Ectodermal cell (in vitro differentiated cells): Measurements from ENCODE around the gene NDUFB7.

Experiments used
- H3K27ac ChIP-seq: 2 replicates; pipeline ENCODE4 v1.7.0; 2013; ENCODE audit warnings: mild to moderate bottlenecking, low read depth, low read length; ENCODE audit not compliant: insufficient read depth, poor library complexity, severe bottlenecking
- H3K27me3 ChIP-seq: 2 replicates; pipeline ENCODE4 v1.7.0; 2013; ENCODE audit warnings: mild to moderate bottlenecking, low read length; ENCODE audit not compliant: insufficient read depth, control insufficient read depth, poor library complexity, severe bottlenecking
- H3K36me3 ChIP-seq: one replicate; pipeline ENCODE4 v1.7.0; 2013; ENCODE audit warnings: low read length; ENCODE audit not compliant: control insufficient read depth, insufficient read depth
- H3K4me1 ChIP-seq: one replicate; pipeline ENCODE4 v1.7.0; 2013; ENCODE audit warnings: low read length; ENCODE audit not compliant: control insufficient read depth, insufficient read depth
- H3K4me3 ChIP-seq: 2 replicates; pipeline ENCODE4 v1.7.0; 2013; ENCODE audit warnings: low read depth, low read length, control low read depth; ENCODE audit not compliant: insufficient read depth
- H3K9me3 ChIP-seq: 2 replicates; pipeline ENCODE4 v1.7.0; 2013; ENCODE audit warnings: mild to moderate bottlenecking, low read length, moderate library complexity; ENCODE audit not compliant: control insufficient read depth
- WGBS, 2 experiments: methylation state at CpG; one replicate each; pipeline ENCODE4 v1.1.7; 2013; ENCODE audit warnings: missing lambda C conversion rate in 2 of 2; 5-methylcytosine and 5-hydroxymethylcytosine counted together

The NDUFB7 gene

DNA sequence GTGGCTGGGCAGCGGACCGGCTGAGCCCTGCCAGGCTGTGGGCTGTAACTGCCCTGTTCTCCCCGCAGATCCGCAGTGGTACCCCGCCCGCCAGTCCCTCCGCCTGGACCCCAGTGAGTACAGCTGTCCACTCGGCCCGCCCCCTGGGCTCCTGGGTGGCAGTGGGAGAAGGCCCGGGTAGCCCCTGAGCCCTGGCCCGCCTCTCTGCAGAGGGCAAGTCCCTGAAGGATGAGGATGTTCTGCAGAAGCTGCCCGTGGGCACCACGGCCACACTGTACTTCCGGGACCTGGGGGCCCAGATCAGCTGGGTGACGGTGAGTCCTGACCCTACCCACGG is 8.3 kb downstream of the NDUFB7 start:
- Histone ChIP-seq H3K27me3 (no peaks in the 10 kb centered on the region), H3K9me3 (no peaks in the 10 kb centered on the region), H3K36me3 (peaks cover 6% of the 10 kb centered on the region), H3K27ac (no peak overlapping the region), H3K4me1 (peaks cover 42% of the 10 kb centered on the region), H3K4me3 (no peak overlapping the region)
- 95 to 96% methylated on average over 16 of the region's 16 CpGs for WGBS, 2 experiments

DNA sequence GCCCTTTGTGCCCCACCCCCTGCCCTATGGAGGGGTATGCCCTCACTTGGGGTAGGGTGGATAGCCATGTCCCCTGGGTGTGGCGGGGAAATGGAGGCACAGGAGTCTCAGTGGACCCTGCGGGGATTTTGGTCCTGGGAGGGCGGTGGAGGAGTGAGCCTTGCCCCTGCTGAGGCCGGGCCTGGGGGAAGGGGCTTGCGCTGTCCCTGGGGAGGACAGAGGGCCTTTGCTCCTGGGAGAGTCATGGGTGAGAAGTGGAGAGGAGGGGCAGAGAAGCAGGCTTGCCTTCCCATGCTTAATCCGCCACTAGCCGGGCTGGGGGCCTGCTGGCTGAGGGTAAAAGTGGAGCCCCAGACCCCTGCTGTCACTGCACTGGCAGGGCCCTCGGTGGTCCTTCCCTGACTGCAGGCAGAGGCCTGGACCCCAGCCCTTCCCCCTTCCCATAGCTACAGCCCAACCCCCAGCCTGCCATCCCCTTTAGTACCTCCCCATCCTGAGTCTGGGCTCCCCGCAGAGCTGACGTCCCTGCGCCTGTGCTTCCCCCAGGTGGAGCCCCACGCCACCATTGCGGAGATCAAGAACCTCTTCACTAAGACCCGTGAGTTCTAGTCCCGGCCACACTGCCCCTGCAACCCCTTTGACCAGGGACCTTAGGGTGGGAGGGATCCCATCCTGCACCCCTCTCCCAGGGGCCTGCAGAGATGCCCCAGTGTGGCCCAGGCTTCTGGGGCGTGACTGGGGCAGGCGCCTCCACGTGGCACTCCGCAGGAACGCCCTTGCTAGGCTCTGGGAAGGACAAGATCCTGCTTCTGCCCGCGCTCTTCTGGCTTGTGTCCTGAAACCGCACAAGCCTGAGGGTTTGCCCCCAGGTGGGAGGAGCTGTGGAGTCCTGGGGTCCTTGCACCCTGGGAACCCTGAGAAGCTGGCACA is 8.9 kb downstream of the NDUFB7 start:
- WGBS, 2 experiments = 71 to 72% methylated on average over 23 of the region's 23 CpGs
- H3K27ac ChIP-seq = no peak overlapping the region
- peaks cover 46% of the 10 kb centered on the region for H3K4me1 ChIP-seq
- H3K9me3 ChIP-seq = no peaks in the 10 kb centered on the region
- H3K27me3 ChIP-seq = no peaks in the 10 kb centered on the region
- H3K36me3 ChIP-seq = peaks cover 6% of the 10 kb centered on the region
- no peak overlapping the region for H3K4me3 ChIP-seq

DNA sequence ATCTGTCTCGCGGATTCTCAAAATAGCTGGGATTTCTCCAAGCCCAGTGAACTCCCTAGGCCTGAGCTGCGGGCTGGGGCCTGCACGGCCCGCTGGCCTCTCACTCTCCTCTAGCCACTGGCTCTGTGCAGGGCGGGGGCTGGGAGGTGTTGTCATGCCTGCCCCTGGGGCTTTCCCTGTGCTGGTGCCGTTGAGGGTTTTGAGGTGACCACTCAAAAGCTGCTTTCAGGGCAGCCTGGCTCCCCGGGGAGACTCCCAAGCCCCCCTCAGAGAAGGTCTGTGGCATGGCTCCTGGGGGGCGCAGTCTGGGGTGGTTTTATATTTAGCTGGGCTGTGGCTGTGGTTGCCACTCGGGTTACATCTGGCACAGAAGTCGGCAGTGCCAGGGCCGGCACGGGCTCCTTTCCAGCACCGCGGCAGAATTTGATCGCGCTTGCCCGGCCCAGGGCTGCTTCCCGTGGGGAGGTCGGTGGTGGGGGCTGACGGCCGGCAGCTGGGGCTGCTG is 10.0 kb downstream of the NDUFB7 start:
- Histone ChIP-seq H3K4me1 (peaks cover 46% of the 10 kb centered on the region), H3K27ac (no peak overlapping the region), H3K36me3 (peaks cover 6% of the 10 kb centered on the region), H3K9me3 (no peaks in the 10 kb centered on the region), H3K27me3 (no peaks in the 10 kb centered on the region), H3K4me3 (no peak overlapping the region)
- 81 to 82% methylated on average over 22 of the region's 22 CpGs for WGBS, 2 experiments

DNA sequence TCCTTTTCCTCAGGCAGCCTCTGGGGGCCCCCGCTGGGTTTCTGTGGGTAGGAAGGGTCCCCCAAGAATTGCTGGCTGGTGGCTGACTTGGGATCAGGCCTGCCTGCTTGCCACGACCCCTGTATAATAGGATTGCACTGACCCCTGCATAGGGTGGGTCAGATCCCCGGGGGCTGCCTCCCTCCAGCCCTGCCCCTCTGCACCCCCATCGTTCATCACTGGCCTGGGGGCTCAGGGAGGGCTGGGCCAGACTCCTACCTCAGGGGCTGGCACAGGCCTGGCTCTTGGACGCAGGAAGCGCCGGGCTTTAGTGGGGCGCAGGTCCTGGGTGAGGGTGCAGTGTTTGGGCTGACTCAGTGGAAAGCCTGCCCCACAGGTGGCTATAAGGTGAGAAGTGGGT is 10.6 kb downstream of the NDUFB7 start:
- Histone ChIP-seq H3K4me1 (peaks cover 46% of the 10 kb centered on the region), H3K9me3 (no peaks in the 10 kb centered on the region), H3K27ac (no peak overlapping the region), H3K27me3 (no peaks in the 10 kb centered on the region), H3K36me3 (peaks cover 6% of the 10 kb centered on the region), H3K4me3 (no peak overlapping the region)
- WGBS, 2 experiments = 90 to 91% methylated on average over 8 of the region's 8 CpGs

DNA sequence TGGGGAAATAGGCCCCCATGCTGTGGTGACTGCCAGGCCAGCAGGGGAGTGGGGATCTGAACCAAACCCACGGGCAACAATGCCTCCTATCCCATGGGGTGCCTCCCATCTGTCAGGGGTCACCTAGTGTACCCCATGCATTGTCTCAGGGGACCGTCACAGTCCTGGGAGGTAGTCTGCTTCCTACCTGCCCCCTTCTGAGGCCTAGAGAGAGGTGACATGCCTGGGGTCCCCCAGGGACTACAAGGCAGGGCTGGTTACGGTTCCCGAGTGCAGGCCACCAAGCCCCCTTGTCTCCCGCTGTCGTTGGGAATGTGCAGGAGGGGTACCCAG is 11.1 kb downstream of the NDUFB7 start:
- H3K4me1 ChIP-seq = peaks cover 46% of the 10 kb centered on the region
- no peaks in the 10 kb centered on the region for H3K9me3 ChIP-seq
- no peak overlapping the region for H3K27ac ChIP-seq
- WGBS, 2 experiments = 87 to 91% methylated on average over 6 of the region's 6 CpGs
- H3K27me3 ChIP-seq = no peaks in the 10 kb centered on the region
- no peak overlapping the region for H3K4me3 ChIP-seq
- peaks cover 3% of the 10 kb centered on the region for H3K36me3 ChIP-seq

DNA sequence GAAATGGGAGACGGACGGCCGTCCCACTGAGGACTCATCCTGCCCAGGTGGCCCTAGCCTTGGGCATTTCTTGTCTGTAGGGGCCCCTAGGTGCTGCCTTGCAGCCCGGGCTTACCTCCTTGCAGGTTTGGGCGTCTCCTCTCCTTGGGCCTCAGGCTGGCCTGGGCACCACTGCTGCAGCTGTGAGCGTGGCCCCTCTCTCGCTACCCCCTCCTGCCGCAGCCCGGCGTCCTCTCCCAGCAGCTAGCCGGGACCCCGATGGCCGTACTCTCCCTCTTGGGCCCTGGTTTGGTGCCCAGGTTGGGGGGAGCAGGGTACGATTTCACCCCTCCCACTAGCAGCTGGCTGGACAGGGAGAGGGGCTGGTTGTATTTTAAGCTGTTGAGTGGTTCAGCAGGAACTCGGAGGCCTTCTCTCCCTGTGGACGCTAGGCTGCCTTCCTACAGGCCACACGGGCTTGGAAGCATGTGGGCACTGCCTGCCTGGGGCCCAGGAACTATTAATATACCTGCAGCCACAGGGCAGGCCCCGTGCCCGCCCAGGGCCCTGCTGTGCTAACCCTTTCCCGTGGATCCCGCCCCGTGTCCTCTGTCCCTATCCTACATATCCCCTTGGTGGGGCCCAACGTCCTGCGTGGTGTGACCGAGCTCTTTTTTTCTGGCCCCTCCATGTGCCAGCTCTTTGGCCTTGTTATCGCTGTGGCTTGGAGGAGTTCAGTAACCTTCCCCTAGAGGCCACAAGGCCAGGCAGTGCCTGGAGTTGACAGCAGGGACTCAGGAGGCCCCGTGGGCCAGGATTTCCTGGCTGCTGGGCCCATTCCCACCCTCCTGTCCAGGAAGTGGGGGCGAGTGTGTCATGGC is 11.7 kb downstream of the NDUFB7 start:
- 87 to 89% methylated on average over 27 of the region's 28 CpGs for WGBS, 2 experiments
- H3K4me1 ChIP-seq = peaks cover 46% of the 10 kb centered on the region

DNA sequence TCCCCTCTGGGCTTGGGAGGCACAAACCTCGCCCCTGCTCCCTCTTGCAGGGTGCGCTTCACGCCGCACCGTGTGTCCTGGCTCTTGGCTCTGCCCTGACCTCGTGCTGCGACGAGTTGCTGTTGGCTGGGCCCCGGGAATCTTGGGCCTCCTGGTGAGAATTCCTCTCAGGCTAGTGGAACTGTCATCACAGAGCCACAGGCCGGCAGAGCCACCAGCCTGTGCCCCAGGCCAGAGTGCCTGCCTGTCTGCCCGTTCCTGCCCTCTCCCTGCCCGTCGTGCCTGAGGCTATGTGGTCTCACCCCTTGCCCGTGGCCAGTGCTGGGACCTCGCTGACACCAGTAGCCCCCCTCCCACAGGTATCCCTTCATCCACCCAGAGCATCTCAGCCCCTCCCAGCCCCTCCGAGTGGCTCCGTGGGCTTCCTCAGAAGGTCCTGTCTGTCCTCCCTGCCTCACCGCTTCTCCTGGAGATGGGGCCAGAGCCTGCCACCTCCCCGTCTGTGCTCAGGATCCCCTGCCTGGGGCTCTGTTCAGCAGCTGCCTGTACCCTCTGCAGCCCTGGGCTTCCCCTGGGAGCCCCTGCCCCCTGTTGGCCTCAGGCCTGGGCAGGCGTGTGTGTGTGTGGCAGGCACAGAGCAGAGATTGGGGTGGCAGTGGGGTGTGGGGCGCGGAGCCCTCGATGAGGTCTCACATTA is 13.3 kb downstream of the NDUFB7 start:
- no peaks in the 10 kb centered on the region for H3K9me3 ChIP-seq
- no peak overlapping the region for H3K27ac ChIP-seq
- 77 to 79% methylated on average over 23 of the region's 23 CpGs for WGBS, 2 experiments

More for the DNA sequence above, 11.7 kb downstream of the NDUFB7 start:
- H3K4me3 ChIP-seq = no peak overlapping the region
- peaks cover 3% of the 10 kb centered on the region for H3K36me3 ChIP-seq
- no peak overlapping the region for H3K27ac ChIP-seq
- H3K27me3 ChIP-seq = no peaks in the 10 kb centered on the region
- no peaks in the 10 kb centered on the region for H3K9me3 ChIP-seq

DNA sequence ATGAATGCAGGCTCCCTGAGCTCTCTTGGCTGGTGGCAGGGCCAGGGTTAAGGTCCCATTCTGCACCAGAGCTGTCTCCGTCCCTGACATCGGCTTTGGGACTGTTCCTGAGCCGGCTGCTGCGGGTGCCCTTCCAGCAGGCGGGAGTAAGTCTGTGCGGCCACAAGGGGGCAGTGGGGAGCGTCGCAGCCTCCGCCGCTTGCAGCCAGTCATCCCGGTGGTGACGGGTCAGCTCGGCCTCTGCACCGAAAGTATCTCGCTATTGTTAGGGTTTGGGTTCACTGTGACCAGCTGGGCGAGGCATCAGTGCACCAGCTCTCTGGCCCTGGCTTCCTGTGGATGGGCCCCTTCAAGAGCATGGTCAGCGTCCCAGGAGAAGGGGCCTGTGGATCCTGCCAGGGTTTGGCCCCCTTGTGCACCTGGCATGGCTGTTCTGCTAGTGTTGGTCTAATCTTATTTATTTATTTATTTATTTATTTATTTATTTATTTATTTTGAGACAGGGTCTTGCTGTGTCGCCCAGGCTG is 15.1 kb downstream of the NDUFB7 start:
- Histone ChIP-seq H3K27me3 (no peaks in the 10 kb centered on the region), H3K4me1 (peaks cover 32% of the 10 kb centered on the region), H3K9me3 (no peaks in the 10 kb centered on the region), H3K27ac (no peak overlapping the region), H3K4me3 (no peak overlapping the region), H3K36me3 (no peaks in the 10 kb centered on the region)
- WGBS, 2 experiments = 15 to 16% methylated on average over 18 of the region's 18 CpGs

More for the DNA sequence above, 13.3 kb downstream of the NDUFB7 start:
- peaks cover 46% of the 10 kb centered on the region for H3K4me1 ChIP-seq
- H3K27me3 ChIP-seq = no peaks in the 10 kb centered on the region
- H3K36me3 ChIP-seq = no peaks in the 10 kb centered on the region
- H3K4me3 ChIP-seq = no peak overlapping the region

DNA sequence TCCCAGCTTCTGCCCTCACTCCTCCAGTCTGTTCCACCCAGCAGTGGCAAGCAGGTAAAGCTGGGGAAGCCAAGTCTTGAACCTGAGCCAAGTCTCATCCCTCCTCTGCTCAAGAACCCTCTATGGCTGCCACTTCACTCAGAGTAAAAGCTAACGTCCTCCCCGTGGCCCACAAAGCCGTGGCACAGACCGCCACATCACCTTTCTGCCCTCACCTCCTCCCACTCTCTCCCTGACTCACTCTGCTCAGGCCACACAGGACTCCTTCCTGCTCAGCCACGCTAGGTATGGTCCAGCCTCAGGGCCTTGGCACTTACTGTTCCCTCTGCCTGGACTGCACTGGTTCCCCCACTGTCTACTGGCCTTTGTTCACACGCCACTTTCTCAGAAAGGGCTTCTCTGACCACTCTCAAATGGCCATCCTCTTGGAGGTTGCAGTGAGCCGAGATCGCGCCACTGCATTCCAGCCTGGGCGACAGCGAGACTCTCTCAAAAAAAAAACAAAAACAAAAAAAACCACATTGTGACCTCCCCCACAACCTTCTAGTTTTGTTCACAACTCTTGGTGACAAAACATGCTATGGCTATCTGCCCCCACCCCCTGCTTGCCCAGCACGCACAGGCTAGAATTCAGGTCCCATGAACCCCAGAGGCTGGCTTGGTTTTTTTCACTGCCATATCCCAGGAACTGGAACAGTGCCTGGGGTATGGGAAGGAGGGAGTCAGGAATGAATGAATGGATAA is 15.8 kb downstream of the NDUFB7 start:
- Histone ChIP-seq H3K4me3 (no peak overlapping the region), H3K27ac (no peak overlapping the region), H3K27me3 (no peaks in the 10 kb centered on the region), H3K36me3 (no peaks in the 10 kb centered on the region), H3K4me1 (peaks cover 26% of the 10 kb centered on the region), H3K9me3 (no peaks in the 10 kb centered on the region)
- 90 to 94% methylated on average over 12 of the region's 12 CpGs for WGBS, 2 experiments
